ENCODE results near the gene CDKN2C.
"Not testable (repeated sequence)": the region's sequence is repeated elsewhere in the genome, so short reads cannot be mapped to it uniquely, and the experiment has no call there.

Gene CDKN2C

DNA sequence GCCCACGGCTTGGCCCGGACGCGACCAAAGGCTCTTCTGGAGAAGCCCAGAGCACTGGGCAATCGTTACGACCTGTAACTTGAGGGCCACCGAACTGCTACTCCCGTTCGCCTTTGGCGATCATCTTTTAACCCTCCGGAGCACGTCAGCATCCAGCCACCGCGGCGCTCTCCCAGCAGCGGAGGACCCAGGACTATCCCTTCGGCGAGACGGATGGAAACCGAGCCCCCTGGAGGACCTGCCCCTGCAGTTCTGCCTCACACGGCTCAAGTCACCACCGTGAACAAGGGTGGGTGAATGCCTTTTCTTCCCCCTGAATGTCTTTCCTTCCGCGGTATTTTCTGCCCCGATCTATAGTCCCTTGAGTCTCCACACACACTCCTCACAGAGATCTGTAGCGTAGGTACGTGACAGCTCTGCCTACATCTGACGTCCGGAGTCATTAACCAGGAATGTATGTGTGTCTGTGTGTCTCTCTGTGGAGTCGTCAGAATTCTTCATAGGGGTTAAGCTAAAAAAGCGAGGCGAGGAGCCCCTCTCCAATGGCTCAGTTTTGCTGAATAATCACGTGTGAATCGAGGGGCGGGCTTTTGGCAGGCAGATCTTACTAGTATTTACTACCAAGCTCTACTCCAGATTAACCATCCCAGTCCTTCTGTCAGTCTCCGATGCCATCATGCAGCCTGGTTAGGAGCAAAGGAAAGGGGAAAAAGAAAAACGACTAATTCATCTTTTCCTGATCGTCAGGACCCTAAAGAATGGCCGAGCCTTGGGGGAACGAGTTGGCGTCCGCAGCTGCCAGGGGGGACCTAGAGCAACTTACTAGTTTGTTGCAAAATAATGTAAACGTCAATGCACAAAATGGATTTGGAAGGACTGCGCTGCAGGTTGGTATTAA lies at the start of gene CDKN2C:
TSS of gene CDKN2C (plus strand) at position 635 of the 898 bp plus-strand sequence. CDS start at position 759, 124 bp downstream.
- DNase-seq, result no peak

GRCh38 chr1:50920409-50920808 lies 49.6 kb upstream of the CDKN2C start:
- no peak for DNase-seq

DNA sequence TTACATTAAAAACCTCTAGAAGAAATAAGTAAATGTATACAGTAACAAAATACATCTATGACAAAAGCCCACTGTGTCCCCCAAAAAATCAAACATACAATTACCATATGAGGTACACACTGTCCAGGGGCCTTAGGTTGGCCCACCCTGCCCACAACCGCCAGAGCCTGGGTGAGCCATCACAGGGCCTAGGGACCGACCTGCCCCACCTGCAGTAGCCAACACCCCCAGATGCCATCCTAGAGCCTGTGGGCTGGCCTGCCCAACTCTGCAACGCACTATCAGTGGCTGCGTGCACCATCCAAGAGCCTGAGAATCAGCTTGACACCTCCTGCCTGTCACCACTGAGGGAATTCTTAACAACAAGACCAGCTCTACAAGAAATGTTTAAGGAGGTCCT lies 49.0 kb upstream of the CDKN2C start:
- DNase-seq, result no peak

GRCh38 chr1:50923564-50923963 lies 46.5 kb upstream of the CDKN2C start:
- DNase-seq, result no peak

DNA sequence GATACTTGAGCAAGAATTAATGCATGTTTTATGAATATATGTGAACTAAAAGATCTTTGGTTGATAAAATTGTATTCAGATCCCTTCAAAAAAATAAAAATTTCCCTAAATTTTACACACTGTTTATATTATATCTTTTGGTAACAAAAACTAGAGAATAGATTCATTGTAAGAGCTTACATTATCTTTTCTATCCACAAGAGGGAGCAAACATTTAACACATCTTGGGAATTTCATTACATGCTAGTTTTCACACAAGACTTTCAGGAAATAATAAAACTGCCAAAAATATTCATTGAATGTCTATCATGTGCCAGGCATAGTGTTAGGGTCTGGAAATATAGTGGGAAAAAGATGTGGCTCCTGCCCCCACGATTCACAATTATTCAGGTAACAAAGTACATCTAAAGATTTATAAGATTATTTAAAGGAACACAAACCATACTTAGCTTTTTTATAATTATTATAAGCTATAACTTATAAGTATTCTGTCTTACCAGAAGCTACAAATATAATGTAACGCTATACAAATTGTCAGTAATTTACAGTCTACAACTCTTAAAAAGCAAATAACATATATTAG lies 40.6 kb upstream of the CDKN2C start:
- no peak for DNase-seq

DNA sequence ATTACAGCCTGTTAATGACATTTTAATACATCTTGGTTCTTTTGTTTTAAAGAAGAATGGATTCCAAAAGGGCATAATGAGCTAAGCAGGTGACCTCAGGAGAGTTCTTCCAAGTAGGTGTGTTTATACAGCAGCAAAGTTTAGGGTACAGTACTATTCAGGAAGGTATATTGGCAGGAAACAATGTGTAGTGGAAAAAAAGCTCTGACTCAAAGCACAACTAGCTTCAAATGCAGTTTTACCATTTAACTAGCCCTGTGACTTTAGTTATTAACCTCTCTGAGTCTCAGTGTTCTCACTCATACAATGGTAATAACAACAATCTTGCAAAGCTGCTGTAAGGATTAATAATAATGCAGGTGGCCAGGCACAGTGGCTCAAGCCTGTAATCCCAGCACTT lies 39.9 kb upstream of the CDKN2C start:
- DNase-seq, result no peak

DNA sequence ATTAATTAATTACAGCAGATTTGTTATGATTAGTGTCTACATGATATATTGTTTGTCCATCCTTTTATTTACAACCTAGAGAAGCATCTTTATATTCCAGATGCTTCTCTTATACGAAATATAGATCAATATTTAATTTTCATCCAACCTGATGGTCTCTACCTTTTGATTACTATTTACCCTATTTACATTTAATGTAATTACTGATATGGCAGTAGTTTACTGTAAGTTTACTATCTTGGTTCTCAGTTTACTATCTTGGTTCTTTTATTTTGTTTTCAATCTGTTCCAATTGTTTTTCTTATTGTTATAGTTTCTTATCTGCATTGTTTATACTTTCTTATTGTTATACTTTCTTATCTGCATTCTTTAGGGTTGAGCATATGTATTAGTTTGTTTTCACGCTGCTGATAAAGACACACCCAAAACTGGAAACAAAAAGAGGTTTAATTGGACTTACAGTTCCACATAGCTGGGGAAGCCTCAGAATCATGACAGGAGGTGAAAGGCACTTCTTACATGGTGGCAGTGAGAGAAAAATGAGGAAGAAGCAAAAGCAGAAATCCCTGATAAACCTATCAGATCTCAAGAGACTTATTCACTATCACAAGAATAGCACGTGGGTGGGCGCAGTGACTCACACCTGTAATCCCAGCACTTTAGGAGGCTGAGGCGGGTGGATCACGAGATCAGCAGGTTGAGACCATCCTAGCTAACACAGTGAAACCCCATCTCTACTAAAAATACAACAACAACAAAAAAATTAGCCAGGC lies 38.9 kb upstream of the CDKN2C start:
- no peak for DNase-seq

- DNase-seq, result not testable (repeated sequence)
These were observed 38.0 kb upstream of the CDKN2C start for GRCh38 chr1:50932043-50932442.

- DNase-seq, result not testable (repeated sequence)
These were observed 36.3 kb upstream of the CDKN2C start for GRCh38 chr1:50933770-50934169.

DNA sequence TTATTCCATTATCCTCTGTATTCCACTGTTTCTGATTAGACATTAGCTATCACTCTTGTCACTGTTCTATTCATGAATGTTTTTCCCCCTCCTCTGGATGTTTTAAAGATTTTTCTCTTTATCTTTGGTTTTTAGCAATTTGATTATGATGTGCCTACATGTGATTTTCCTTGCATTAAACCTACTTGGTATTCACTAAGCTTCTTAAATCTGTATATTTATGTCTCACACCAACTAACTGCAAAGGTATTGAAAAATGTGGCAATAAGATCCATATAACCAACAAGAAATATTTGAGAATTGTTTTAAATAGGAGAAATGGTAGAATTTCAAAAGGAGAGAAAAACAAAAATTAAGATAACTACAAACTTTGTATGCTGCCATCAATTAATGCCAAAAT lies 35.2 kb upstream of the CDKN2C start:
- DNase-seq, result no peak

- not testable (repeated sequence) for DNase-seq
These were observed 34.8 kb upstream of the CDKN2C start for GRCh38 chr1:50935276-50935675.

- no peak for DNase-seq
These were observed 33.7 kb upstream of the CDKN2C start for GRCh38 chr1:50936321-50936720.

DNA sequence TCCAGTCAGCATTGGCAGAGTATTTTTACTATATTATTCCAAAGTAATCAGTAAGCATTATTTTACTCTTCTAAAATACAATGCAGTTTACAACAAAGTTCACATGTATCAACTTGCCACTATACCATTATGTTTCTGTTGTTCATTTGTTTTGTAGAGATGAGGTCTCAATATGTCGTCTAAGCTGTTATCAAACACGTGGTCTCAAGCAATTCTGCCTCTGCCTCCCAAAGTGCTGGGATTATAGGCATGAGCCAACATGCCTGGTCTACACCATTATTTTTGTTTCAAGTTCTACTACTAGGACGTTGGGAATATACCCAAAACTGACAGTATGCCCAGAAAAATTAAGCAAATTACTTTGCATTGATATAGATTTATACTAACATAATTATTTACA lies 29.8 kb upstream of the CDKN2C start:
- no peak for DNase-seq

DNA sequence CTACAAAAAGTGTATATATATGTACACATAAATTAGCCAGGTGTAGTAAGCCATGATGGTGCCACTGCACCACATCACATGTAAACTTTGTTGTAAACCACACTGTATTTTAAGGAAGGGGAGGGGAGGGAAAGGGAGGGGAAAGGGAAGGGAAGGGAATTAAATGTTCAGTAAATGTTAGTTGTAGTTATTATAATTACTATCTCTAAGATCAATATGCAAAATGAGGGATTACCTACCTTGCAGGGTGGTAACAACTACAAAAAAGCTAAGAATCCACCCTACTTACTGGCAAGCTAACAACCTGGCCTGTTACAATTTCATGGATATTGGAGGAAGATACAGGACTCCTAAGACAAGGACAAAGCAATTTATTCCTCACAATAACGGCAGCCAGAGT lies 27.7 kb upstream of the CDKN2C start:
- no peak for DNase-seq

GRCh38 chr1:50949286-50949982 lies 20.6 kb upstream of the CDKN2C start:
- DNase-seq, result no peak

DNA sequence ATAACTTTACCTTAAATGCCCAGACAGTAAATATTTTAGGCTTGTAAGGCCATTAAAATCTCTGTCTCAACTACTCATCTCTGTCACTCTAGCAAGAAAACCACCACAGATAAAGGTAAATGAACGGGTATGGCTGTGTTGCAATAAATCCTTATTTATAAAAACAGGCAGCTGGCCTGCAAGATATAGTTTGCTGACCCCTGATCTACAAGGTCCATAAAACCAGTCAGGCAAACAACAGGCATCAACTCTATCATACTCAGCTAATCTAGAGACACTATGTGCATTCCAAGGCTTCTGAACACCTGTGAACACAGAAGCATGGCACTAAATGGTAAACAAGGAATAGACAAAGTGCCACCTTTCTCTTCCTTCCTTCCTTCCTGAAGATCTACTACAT lies 19.6 kb upstream of the CDKN2C start:
- no peak for DNase-seq

DNA sequence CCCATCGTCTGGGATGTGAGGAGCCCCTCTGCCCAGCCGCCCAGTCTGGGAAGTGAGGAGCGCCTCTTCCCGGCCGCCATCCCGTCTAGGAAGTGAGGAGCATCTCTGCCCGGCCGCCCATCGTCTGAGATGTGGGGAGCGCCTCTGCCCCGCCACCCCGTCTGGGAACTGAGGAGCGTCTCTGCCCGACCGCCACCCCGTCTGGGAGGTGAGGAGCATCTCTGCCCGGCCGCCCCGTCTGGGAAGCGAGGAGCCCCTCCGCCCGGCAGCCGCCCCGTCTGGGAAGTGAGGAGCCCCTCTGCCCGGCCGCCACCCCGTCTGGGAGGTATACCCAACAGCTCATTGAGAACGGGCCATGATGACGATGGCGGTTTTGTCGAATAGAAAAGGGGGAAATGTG lies 17.5 kb upstream of the CDKN2C start:
- not testable (repeated sequence) for DNase-seq

GRCh38 chr1:50955116-50955515 lies 14.9 kb upstream of the CDKN2C start:
- no peak for DNase-seq

GRCh38 chr1:50959303-50959912 lies 10.6 kb upstream of the CDKN2C start:
- DNase-seq, result no peak

DNA sequence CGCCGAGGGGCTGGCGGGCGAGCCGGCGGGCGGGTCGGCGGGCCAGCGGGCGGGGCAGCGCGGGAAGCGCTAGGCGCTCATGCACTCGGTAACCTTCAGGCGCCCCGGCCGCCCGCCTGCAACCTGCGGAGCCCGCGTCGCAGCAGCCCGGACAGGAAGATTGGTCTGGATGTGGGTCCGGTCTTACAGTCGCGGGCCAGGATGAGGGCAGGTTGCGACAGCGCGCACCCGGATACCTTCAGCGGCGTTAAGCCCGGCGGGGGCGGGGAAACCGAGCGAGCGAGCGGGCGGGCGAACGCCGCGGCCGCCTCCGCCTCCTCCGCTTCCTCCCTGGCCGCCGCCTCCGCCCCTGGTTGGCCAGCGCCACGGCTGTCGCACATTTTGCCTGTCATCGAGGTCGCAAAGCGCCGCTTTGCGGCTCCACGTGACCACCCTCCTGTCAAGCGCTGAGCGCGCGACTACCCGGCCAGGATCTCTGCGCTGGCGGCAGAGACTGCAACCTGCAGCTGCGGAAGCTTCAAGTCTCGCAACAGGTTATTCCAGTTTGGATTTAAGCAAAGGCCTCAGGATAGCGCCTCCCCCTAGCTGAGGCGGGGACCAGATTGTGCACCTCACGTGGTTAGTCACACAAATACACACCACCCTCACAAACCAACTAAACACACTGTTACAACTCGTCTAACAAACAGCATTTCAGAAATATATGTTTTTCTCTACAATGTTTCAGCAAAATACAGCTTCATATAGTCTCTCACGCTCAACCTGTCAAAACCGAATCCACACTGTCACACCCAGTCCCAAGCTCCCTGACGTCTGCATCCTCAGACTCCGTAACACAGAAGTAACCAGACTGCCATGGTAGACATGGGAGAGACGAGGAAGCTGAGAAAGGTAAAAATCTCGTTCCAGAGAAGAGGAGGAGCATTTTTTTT lies 9.9 kb upstream of the CDKN2C start, which contains the start of gene FAF1:
TSS of gene FAF1 (minus strand) at position 355 of the 932 bp plus-strand sequence. CDS start 456 bp downstream, outside the sequence.
- peak; percentile 97 for DNase-seq

DNA sequence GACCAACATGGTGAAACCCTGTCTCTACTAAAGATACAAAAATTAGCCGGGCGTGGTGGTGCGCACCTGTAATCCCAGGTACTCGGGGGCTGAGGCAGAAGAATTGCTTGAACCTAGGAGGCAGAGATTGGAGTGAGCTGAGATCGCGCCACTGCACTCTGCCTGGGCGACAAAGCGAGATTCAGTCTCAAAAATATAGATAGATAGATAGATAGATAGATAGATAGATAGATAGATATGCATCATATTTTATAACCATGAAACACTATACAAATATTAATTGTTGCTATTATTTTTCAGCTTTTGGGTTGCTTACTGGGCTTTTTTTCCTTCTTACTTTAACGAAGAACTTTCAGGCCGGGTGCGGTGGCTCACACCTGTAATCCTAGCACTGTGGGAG lies 5.2 kb upstream of the CDKN2C start:
- no peak for DNase-seq
